NCI-H146 (cell line): ENCODE results near the gene ZAP70.

Source experiments
- DNase-seq: peaks from one replicate; lab custom pipeline; 2025; lab: John Stamatoyannopoulos, UW

The ZAP70 gene

DNA sequence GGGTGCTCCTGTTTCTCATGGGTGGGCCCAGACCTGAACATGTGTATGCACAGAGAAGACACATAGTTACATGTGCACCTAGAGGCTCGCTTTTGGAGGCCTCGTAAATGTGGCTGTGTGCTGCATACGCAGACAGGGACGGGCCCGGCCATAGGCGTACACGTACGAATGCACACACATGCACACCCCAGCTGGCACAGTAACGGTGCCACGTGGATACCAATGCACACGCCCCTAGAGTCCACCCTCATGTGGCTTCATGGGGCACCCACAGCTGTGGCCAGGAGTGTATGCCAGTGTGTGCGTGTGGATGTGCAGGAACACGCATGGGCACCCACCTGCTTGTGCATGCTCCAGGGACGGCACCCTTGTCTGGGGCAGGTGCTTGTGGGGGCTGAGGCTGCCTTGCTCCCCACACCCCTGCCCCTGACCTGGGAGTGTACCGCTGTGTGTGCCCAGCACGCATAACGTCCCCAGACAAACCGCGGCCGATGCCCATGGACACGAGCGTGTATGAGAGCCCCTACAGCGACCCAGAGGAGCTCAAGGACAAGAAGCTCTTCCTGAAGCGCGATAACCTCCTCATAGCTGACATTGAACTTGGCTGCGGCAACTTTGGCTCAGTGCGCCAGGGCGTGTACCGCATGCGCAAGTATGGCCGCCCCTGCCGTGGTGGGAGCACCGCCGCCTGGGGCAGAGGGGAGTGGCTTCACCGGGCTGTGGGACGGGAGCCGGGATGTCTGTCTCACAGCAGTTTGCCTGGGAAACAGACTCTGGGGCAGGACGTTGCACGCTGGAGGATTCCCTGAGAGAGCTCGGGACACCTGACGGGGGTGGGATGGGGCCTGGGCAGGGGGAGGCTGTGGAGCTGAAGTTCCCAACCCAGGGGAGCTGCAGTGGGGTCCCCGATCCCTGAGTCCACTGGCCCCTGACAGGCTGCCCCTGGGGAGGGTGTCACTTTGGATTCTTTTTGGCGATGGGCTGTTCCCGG is 21.0 kb downstream of the ZAP70 start:
- DNase-seq, result no peak

DNA sequence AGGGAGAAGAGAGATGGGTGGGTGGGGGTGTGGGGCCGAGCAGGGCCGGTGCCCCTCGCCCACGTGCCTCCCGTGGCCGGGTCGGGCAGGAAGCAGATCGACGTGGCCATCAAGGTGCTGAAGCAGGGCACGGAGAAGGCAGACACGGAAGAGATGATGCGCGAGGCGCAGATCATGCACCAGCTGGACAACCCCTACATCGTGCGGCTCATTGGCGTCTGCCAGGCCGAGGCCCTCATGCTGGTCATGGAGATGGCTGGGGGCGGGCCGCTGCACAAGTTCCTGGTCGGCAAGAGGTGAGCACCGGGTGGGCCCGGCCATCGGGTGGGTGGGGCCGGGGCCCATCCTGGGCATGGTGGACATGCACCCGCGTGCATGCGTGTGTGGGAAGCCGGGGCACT is 21.8 kb downstream of the ZAP70 start:
- no peak for DNase-seq

GRCh38 chr2:97736185-97736584 is 22.8 kb downstream of the ZAP70 start:
- DNase-seq, result no peak

DNA sequence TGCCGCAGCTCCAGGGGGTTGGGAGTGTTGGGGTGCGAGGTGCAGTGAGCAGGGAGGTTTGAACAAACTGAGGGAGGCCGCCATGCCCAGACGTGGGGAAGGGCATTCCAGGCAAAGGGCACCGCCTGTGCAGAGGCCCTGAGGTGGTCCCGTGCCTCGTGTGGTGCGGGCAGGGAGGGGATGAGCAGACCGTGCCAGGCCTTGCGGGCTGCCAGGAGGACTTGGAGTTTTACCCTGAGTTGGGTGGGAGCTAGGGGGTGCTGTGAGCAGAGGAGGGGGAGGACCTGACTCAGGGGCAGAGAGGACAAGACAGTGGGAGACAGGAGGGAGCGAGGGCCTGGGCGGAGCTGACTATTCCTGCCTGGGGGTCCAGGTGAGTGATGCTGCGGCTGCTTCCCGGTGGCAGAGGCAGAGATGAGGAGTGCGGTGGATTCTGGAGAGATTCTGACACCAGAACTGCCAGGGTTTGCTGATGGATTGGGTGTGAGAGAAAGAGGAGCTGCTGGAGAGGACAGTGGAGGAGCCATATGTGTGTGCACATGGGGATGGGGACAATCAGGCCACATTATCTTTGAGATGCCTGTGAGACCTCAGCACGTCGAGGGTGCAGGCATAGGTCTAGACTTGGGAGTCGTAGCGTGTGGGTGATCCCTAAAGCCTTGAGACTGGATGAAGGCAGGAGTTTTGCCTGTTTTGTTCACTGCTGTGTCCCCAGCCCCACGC is 23.4 kb downstream of the ZAP70 start:
- DNase-seq, result no peak

DNA sequence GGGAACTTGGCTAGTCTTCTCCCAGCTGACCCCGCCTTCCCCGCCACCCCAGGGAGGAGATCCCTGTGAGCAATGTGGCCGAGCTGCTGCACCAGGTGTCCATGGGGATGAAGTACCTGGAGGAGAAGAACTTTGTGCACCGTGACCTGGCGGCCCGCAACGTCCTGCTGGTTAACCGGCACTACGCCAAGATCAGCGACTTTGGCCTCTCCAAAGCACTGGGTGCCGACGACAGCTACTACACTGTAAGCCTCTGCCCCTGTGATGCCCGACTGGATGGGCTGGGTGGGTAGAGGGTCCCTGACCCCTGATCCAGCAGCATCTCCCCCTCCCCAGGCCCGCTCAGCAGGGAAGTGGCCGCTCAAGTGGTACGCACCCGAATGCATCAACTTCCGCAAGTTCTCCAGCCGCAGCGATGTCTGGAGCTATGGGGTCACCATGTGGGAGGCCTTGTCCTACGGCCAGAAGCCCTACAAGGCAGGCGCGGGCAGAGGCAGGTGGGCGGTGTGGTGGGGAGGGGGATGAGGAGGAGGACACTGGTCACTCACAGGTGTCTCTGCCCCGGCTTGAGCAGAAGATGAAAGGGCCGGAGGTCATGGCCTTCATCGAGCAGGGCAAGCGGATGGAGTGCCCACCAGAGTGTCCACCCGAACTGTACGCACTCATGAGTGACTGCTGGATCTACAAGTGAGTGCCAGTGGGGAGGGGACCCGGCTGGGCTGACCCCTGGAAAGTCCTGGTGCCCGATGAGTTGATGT is 24.2 kb downstream of the ZAP70 start:
- DNase-seq, result no peak

- DNase-seq, result no peak
These were observed 25.0 kb downstream of the ZAP70 start for GRCh38 chr2:97738179-97739019.

DNA sequence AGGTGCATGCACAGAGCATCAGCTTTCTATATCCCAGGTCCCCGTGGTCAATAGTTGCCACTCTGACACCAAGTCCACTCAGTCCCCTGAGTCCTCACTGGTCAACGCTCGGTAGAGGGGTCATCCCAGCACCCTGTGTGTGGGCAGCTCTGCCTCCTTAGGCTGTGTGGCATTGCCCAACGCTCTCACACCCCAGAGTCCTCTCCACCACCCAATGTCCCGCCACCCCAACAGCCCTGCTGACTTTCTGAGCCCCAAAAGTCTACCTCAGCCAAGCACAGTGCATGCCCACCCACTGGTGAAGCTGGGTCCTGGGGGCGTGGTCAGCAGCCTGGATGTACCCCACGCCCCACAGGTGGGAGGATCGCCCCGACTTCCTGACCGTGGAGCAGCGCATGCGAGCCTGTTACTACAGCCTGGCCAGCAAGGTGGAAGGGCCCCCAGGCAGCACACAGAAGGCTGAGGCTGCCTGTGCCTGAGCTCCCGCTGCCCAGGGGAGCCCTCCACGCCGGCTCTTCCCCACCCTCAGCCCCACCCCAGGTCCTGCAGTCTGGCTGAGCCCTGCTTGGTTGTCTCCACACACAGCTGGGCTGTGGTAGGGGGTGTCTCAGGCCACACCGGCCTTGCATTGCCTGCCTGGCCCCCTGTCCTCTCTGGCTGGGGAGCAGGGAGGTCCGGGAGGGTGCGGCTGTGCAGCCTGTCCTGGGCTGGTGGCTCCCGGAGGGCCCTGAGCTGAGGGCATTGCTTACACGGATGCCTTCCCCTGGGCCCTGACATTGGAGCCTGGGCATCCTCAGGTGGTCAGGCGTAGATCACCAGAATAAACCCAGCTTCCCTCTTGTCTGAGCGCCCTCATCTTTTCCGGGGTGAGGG is 25.9 kb downstream of the ZAP70 start:
- no peak for DNase-seq

DNA sequence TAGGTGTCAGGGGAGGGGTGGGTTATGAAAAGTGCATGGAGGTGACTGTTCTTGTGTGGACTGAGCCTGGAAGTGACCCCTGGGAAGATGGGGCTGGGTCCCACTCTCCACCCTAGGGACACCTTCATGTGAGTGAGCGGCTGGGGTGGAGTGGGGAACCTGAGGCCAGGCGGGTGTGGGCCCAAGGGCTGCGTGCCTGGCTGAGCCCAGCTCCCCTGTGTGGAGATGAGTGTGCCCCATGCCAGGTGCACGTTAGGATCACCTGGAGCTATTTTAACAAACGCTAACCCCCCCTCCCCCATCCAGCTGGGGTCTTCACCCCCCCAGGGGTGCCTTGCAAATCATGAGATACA is 26.5 kb downstream of the ZAP70 start:
- DNase-seq, result peak; percentile 37

GRCh38 chr2:97740590-97741182 is 27.3 kb downstream of the ZAP70 start:
- DNase-seq, result peak; percentile 86

GRCh38 chr2:97741251-97741650 is 27.9 kb downstream of the ZAP70 start:
- no peak for DNase-seq

DNA sequence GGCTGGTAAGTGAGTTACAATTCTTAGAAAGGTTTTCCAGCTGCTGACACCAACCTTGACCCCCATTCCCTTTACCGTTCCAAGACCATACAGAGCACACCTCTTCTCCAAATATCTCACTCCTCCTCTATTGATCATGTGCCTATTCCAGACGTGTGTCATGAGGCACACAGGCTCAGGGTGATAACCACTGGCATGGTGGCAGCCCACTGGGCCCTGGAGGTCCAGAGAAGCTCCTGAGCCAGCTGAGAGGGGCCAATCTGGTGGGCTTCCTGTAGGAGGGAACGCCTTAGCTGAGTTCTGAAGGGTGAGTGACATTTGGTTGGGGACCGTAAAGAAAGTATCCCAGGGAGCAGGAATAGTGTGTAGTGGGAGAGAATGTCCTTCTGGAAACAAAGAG is 28.3 kb downstream of the ZAP70 start:
- DNase-seq, result no peak

- no peak for DNase-seq
These were observed 29.0 kb downstream of the ZAP70 start for GRCh38 chr2:97742381-97742847.

- no peak for DNase-seq
These were observed 30.5 kb downstream of the ZAP70 start for GRCh38 chr2:97743913-97744312.

GRCh38 chr2:97745474-97746174 is 32.2 kb downstream of the ZAP70 start:
- no peak for DNase-seq

DNA sequence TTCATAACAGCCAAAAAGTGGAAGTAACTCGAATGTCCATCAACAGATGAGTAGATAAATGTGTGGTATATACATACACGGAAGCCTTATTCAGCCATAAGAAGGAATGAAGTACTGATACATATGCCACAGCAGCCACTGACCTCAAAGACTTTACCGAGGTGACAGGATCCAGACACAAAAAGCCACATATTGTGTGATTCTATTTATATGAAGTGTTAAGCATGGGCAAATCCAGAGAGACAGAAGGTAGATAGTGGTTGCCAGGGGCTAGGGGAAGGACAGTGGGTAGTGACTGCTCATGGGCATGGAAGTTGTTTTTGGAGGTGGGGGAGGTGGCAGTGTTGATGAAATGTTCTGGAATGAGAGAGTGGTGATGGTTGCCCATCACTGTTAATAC is 33.9 kb downstream of the ZAP70 start:
- no peak for DNase-seq

DNA sequence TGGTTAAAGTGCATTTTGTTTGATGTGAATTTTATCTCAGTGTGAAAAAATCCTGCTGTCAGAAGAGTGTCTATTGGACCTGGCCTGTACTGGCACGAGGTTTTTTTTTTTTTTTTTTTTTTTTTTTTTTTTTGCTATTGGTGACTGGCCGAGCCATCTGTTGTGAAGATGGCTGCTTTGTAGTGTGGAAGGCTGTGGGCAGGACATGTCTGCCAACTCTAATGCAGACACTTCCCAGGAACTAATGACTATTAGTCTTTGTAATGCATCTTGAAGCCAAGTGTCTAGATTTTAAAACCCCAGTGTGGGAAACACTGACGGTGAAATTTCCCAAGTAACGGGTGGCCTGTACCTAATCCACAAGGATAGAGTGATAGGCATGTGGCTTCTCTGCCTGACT is 34.3 kb downstream of the ZAP70 start:
- DNase-seq, result no peak

DNA sequence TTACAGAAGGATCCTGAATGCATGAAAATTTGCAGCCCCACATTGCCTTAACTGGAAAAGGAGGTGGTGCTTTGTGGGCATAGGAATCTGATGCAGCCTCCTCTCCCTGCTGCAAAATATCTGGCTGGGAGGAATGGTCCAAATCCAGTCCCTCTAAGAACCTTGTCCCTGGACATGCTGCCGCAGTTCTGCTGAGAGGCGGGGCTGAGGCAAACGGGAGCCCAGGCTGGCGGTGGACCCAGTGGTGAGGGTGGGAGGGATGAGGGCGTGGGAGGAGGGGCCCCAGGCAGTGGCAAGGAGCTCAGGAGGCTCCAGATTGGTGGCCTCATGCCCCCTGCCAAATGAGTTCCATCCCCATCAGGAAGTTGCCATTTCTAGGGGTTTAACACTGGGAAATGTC is 36.2 kb downstream of the ZAP70 start:
- DNase-seq, result no peak

GRCh38 chr2:97750017-97750416 is 36.6 kb downstream of the ZAP70 start:
- DNase-seq, result no peak

GRCh38 chr2:97751752-97752151 is 38.4 kb downstream of the ZAP70 start:
- peak; percentile 14 for DNase-seq
